Hypothalamus (tissue), 51 donors: Measurements from ENCODE around the gene HAUS3.
A peak's percentile ranks its signal among the peaks of the same experiment; 100 is the strongest.

ENCODE experiments used
- DNase-seq, 51 donors: peaks; one replicate each; lab custom pipeline; 2025; lab: John Stamatoyannopoulos, UW

The HAUS3 gene

DNA sequence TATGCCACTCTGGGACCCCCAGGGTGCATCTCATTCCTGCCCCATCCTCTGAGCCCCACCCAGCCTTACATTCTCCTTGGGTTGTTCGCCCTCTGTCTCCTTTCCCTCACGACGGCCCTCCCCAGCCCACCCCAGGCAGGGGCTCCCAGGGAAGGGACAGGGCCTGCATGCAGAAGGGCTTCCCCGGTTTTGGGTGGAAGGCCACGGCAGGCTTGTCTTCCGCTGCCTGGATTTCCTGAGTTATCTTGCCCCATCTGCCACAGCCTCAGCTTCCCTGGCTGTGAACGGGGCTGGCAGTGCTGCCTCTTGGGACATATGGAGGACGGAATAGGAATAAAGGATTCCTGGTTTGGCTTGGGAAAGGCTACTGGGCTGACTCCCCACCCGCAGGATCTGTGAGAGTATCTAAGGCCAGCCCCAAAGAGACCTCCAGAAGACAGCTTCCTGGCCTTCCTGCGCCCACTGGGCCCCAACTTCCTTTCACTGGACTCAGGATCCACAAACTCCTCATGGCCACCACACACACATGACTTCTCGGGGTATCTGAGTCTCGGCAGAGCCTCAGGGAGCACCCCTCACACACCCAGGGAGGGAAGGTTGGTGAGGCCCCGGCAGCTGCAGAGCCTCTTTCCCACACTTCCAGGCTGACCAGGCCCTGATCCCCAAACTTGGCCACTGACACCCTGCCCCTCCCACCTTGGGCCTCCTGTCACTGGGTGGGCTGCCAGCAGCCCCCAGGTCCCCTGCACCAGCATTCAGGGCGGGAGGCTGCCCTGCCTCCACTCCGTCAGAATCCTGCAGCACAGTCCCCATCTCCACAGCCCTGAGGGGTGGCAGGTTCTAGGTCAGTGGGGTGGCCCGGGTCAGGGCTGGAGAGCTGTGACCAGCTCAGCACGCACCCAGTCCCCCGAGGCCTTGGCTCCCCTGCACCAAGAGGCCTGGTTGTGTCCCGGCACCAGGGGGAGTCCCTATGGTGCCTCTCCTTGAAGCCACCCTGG, 23.5 kb upstream of the HAUS3 start:
- no peak for DNase-seq

DNA sequence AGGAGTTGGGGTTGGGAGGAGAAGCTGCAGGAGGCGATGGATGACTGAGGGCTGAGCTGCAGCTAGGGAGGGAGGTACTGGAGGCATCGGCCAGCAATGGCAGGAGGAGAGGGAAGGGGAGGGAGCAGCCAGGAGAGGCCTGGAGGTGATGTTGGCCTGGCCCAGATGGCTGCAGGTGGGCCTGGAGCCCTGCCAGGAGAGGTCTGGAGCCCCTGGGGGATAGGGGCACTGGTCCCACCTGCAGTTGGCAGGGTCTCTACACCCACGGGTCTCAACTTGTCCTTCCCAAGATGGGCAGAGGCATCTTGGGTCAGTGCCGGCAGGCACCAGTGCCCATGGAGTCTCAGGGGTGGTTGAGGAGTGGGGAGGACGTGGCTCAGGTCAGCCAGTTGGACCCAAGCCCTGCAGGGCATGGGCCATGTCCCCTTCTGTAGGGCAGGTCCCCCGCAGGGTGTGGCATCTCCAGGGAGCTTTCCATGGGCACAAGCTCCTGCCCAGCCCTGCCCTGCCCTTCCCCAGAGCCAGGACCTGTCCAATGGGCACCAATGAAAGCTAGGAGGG, 22.6 kb upstream of the HAUS3 start:
- DNase-seq: no peak

DNA sequence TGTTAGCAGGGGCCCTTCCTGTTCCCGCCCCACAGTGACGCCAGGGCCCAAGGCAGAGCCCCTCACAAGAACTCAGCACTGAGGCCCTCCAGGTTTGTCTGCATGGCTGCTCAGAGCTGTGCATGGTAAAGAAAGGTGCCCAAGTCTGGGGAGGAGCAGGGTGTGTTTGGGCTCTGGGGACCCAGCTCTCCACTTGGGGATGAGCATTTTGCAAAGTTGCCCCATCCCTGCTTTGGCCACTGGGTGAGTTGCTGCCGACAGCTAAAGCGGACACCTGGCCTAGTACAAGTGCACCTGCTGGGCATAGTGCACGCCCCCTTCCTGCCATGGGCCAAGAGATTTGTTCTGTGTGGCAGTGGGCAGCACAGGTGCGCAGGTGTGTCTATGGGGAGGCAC, 22.0 kb upstream of the HAUS3 start:
- peak in 2 of 51 donors; percentile 17 to 41 for DNase-seq

DNA sequence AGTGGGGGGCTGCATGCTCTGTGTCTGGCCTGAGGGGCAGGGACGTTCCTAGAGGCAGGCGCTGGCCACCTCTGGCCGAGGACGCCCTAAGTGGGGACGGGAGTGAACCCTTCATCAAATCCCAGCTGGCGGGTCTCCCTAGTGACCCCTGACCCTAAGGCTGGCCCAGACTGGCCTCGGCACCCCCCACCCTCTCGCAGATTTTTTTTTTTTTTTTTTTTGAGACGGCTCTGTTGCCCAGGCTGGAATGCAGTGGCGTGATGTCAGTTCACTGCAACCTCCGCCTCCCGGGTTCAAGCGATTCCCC, 21.0 kb upstream of the HAUS3 start:
- no peak for DNase-seq

DNA sequence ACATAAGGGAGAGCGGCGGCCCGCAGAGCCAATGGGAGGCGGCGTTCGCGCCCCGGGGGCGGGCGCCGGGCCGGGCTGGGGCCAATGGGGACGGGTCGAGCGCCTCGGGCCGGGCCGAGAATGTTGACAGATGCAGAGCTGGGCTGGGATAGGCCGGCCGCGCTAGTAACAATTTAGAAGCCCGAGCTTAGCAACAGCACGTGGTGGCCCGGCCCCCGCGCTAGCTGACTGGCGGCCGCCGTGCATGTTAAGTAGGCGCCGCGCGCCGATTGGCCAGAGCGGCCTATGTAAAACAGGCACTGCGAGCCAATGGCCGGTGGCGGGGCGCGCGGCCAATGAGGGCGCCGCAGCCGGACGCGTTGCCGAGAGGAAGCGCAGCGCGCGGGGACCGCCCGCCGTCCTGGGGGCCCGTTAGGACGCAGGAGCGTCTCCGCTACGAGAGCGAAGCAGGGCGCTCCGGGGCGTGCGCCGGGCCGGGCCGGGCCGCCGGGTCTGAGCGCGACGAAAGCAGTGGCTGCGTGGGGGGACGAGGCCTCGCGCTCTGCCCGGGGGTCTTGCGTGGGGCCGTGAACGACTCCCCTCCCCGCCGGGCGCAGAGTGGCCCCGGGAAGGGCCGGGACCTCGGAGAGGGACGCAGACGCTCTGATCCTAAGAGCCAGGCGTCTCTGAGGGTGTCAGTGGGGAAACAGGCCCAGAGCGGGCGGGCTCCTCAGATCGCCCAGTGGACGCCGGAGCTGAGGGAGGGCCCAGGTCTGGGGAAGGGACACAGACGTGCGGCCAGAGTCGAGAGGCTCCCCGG, 20.4 kb upstream of the HAUS3 start:
- peak; percentile 65 to 100 (median 99) for DNase-seq

DNA sequence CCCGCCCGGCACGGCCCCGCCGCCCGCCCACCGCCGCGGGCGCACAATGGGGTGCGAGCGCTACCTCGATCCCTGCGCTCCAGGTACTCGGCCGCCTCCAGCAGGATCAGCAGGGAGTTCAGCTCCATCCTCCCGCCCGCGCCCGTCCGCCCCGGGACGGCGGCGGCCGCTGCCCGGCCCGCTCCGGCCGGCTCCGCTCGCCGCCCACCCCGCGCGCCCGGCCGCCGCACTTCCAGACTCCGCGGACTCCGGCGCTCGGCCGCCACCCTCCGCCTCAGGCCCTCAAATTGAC, 19.9 kb upstream of the HAUS3 start, which contains the start of gene MXD4:
TSS of gene MXD4 (minus strand) at position 257 of the 292 bp plus-strand sequence. CDS start at position 128, 129 bp downstream.
- DNase-seq: no peak

DNA sequence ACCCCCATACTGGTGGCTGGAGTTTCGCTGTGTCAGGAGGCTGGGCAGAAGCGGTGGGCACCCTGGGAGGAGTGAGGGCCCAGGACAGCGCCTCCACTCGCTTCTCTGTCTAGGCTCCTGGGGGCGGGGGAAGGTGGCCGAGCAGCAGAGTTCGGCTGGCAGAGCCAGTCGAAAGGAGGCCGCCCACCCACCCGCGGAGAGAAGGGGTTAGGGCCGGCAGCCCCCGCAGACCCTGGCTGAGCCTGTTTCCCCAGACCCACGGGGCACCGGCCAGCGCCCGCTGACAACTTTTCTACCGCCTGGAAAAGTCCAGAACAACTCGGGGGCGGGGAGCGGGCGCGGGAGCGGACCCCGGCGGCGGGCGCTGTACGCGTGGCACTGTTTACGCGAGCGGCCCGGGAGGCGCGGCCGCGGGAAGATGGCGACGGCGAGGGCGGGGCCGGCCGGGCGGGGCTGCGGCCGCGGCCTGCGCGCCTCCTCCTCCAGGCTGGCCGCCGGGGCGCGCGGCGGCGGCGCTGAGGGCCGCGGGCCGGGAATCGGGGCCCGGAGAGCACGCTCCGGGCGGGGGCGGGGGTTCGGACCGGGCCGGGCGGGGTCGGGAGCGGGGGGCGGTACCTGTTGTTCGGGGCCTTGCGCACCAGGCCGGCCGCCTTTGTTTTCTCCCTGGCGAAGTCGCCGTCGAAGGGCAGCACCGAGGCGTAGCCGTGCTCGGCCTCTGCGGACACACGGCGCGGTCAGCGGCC, 19.4 kb upstream of the HAUS3 start:
- DNase-seq: peak in 12 of 51 donors; percentile 30 to 60 (median 42)

DNA sequence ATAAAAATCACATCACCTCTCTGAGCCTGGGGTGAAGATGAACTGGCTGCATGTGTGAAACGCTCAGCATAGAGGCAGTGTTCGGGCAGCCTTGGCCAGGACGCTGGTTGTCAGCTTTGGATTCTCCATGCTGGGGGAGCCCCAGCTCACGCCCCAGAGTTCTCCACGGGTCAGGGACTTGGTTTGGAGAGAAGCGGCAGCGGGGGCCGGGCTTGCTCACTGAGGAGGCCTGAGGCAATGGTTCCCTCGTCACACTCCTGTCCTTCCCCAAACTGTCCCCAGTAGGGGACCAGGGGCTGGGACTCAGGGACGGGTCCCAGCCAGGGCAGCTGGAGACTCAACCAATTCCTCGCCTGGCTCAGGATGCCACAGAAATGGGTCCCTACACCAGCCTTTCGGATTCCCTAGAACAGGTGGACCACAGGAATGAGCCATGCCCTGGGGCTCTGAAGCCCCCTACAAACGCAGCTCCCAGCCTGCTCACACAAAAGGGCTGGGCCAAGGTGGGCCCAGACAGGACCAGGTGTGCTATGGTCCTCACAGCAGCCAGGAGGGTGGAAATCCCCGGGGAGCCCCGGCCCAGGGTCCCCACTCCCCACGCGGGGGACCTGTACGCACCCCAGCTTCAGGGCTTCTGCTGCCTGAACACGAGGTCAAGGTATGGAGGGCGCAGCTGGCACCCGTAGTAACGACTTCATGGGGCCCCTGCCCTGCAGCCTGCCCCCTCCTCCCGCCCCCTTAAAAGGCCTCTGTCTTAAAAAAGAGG, 18.6 kb upstream of the HAUS3 start:
- no peak for DNase-seq

DNA sequence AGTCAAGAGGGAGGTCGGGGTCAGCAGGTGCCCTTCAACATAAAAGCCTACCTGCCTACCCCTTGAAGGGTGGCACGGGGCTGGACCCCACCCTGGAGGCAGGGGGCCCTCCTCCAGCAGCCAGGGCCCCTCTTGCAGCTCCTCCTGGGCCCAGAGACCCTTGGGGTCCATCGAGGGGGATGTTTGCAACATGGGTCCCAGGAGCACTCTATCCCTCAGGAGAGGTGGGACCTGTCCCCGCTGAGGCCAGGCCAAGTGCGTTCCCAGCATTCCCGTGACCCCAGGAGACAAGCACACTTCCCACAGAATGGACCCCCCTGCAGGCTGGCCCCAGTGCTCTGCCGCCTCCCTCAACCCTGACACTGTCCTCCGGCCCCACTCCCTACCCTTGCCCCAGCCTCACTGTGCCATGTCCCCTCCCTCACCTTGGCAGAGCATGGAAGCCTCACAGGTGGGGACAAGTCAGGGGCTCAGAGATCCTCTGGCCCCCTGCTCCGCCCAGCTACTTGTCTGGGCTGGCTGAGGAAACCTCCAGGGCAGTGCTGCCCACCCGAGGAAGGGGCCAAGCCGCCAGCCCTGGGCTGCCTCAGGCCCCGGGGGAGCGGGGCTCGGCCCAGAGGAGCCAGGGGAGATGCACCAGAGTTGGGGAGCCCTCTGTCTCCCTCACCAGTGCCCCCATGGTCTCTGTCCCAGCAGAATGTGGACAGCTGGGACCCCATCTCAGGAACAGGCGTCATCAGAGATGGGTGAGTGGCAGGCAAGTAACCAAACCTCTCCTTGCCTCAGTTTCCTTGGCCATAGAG, 17.8 kb upstream of the HAUS3 start:
- no peak for DNase-seq

DNA sequence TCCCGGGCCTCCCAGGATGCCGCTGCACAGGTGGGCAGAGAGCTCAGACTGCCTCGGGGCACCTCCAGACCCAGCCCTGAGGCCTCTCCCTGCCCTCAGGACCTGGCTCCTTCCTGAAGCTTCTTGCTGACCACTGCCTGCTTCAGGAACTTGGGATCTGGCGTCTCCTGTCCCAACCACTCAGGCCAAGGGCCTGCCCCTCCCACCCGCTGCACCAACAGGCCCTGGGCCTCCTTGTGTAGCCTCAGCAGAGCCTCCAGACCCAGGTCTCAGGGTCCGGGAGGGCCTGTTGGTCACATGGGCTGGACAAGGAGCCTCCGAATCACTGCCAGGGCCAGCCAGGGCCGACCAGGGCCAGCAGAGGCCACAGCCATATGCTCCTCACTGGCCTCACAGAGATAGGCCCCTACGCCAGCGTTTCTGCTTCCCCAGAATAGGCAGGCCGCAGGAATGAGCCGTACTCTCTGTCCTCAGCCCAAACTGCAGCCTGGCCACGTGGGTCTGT, 17.2 kb upstream of the HAUS3 start:
- no peak for DNase-seq

DNA sequence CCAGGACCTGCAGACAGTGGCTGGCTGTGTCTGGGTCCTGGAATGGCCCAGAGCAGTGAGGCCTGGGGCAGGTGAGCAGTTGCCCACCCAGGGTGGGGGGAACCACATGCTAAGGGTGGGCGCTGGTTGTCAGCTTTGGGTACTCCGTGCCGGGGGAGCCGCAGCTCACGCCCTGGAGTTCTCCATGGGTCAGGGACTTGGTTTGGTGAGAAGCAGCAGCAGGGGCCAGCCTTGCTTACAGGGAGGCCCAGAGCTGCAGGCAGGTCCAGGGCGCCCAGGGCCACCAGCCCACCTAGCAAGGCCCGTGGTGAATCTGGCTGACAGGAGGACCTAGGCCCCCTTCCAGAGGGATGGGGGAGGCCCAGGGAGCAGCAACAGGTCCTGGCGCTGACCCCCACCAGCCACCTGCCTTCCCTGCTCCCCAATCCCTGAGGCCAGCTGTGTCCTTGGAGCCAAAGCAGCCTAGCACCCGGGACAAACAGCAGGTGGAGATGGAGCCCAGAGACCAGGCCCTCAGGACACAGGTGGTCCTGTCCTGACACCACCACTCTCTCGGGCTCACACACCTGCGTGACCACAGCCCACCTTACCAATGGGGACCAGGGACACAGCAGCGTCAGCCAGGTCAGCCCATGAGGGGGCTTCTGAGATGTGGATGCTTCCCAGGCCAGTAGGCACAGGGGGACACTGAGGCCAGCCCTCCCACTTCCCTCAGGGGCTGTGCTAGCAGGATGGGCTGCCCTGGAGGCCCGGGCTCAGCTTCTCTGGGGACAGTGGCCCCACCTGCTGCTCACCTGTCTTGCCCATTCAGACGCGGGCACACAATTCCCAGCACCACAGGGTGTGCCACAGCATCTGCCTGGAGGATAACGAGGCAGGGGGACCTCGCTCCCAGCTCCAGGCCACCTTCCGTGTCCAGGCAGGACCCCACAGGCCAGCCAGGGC, 16.4 kb upstream of the HAUS3 start:
- DNase-seq: no peak

DNA sequence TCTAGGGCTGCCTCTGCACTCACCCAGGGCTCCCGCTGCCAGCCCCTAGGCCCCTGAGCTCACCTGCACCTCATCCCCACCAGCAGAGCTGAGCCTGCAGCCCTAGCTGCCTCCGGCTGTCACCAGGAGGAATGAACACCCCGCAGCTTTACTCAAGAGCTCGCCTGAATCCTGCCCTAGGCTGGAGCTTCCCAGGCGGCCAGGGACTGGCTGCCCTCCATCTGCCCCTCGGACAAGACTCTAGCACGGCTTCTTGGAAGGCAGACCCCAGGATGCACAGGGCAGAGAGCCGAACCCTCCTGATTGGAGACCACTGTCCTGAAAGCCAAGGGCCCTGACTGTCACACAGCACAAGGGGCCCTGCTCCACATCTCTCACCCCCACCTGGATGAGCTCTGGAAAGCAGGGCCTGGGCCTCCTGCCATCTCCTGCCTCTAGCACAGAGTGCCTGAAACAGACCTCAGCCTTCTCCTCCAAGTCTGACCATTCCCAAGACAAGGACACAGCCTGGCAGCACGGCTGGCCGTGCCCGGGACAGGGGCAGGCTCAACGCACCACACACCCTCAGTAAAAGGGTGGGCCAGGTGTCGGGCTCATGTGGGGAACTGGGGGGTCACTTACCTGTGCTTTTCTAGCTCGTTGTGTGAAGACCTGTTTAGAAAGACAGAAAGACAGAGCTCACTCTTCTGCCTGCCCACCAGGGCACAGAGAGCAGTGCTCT, 15.6 kb upstream of the HAUS3 start:
- DNase-seq: no peak

DNA sequence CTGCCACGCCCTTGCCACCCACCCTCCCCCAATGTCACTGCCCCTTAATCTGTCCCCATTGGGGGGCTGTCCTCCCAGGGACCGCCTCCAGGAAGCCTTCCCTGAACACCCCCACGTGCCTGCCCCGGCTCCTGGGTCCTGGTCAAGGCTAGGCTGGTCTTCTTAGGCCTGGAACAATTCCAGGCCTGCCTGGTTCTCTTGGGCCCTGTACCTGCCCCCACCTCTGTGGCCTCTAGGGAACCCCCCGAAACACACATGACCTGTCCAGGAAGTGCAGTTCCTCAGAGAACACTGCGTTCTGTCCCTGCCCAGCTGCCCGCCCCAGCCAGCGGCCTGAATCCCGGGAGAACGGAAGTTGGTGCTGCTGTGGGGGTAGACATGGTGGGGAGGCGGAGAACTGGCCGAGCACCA, 14.9 kb upstream of the HAUS3 start:
- peak in 2 of 51 donors; percentile 22 to 36 for DNase-seq

DNA sequence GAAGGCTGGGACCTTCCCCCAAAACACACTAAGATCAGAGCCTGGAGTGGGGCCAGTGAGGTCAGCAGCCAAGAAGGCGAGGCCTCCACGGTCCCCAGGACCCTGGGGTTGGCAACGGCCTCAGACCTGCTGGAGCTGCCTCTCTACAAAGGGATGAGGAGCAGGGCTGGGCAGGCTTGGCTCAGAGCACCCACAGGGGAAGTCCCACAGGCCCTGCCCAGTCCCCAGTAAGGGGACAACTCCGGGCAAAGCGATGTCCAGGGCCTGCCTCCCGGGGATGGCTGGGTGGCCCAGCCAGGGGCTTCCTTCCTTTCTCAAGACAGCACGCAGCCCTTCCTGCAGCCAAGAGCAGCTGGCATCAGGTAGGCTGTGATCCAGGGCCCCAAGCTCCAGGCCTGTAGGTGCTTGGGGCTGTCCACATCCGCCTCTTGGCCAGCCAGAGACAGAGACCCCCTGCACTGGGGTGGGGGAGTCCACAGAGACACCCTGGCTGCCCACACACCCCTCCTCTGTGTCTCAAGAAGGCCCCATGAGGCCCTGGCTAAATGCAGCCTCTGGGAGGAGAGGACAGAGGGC, 14.3 kb upstream of the HAUS3 start:
- DNase-seq: no peak

DNA sequence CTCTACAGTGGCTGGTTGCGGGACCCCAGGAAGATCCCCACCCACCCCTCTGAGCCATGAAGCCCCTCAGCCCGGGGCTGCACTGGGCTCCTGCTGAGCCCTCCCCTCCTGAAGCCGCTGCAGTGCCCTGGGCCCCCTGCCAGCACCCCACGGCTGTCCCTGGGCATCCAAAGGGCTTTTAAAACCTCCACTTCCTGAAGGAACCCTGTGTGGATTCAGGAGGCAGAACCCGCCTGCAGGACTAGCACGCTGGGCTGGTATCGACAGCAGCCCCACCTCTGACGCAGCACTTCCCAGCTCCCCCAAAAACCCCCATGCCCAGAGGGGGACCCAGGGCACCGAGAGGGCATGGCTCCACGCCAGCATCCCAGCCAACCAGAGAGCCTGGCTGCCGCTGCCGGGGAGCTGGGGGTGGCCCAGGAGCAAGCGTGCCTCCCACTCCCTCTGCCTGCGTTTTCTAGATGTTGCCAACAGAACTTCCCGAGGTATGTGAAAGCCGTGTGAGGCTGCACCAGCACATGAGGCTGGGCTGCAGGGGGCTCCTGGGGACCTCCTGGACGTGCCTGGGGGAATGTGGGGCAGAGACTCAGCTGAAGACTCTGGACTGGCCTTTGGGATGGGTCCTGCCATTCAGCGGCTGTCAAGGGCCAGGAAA, 13.7 kb upstream of the HAUS3 start:
- peak in 7 of 51 donors; percentile 28 to 57 (median 37) for DNase-seq
